Measurements from ENCODE around the gene MEPE. TPM values are rescaled to one million over a fixed set of nuclear protein-coding genes. Genes with fewer than 3 reads are reported as not detected.

Gene MEPE
- total RNA-seq, 2 experiments from 2014 or later, result not detected

DNA sequence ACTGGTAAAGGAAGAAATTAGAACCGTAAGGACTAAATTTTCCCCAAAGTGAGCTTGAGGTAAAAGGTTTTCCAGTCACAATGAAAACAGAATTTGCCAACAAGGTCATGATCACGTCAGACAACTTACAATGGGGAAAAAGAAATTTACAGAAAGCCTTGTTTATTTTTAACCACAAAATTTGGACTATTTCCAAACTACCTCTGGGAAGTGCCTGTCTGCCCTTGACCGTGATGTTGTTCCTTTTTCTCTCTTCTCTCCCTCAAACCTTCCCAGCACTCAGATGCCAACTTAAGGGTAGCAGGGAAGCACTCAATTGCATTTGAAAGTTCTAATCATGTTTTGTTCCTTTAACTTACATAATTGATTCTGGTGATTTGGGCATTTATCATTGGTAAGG, 32.5 kb downstream of the MEPE start:
- BruUV-seq (replicated peaks), result no TSS peak
- Histone ChIP-seq H3K27ac (ENCODE audit: low read depth, low read length, poor library complexity, severe bottlenecking) (no peak overlapping the region), H3K36me3 (ENCODE audit: insufficient read depth, low read length) (no peaks in the 10 kb centered on the region), H4K20me1 (ENCODE audit: insufficient read depth, low read length) (no peaks in the 10 kb centered on the region), H3K79me2 (ENCODE audit: insufficient read depth, low read depth, low read length) (no peaks in the 10 kb centered on the region), H3K4me1 (ENCODE audit: insufficient read depth, low read length, poor library complexity, severe bottlenecking) (no peaks in the 10 kb centered on the region), H2AFZ (ENCODE audit: low read length) (no peak overlapping the region), H3K4me2 (ENCODE audit: low read length) (no peak overlapping the region), H3K9me2 (ENCODE audit: insufficient read depth, low read length) (no peaks in the 10 kb centered on the region), H3K4me3 (ENCODE audit: low read depth, low read length, poor library complexity, severe bottlenecking) (no peak overlapping the region), H3K9me3 (ENCODE audit: low read length) (no peaks in the 10 kb centered on the region)
- DNase-seq (ENCODE audit: low spot score), result no peak
- intact Hi-C loops (cut with micrococcal nuclease; ENCODE audit: unreplicated experiment), result no loop called here
- CTCF ChIA-PET (ENCODE audit: unreplicated experiment), result no interaction called here
- no peak for TF ChIP-seq CTCF (conservative IDR thresholded peaks at IDR 0.05; ENCODE audit: low read length)
- no peak for TF ChIP-seq EZH2phosphoT487 (IDR thresholded peaks at IDR 0.05; ENCODE audit: borderline replicate concordance, low read depth, low read length)
- POLR2A ChIA-PET, result interaction anchor here (0.7 kb wide), 1 partner anchor 594 kb away, joined by 3 read pairs; no protein-coding TSS in a partner anchor

DNA sequence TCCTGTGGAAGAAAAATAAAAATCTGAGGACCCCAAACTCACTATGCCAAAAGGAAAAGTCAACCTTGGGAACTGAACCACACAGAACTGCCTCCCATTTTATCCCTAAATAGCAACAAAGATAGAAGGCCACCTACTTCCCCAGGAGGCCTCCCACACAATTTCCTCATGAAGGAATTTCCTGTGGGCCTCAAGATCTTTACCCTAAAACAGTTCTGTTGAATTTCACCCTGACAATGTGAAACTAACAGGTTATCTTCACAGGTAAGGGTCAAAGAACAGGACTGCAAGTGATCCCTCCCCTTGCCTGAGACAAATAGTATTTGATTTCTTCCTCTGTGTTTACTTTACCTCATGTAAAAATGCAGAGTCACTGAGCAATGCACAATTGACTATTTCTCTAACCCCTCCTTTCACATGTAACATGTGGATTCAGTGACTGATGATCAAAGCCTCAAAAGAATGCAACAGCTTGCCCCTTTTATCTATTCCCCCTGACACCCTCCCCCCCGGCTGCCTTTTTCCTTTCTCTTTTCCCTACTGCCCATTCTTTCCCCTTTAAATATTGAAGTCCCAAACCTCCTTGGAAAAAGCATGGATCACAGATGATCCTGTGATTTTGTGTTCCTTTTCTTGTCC, 33.3 kb downstream of the MEPE start:
- Histone ChIP-seq H3K79me2 (ENCODE audit: insufficient read depth, low read depth, low read length) (no peaks in the 10 kb centered on the region), H3K27ac (ENCODE audit: low read depth, low read length, poor library complexity, severe bottlenecking) (no peak overlapping the region), H3K9me3 (ENCODE audit: low read length) (no peaks in the 10 kb centered on the region), H3K4me2 (ENCODE audit: low read length) (no peak overlapping the region), H2AFZ (ENCODE audit: low read length) (no peak overlapping the region), H3K4me1 (ENCODE audit: insufficient read depth, low read length, poor library complexity, severe bottlenecking) (no peaks in the 10 kb centered on the region), H3K4me3 (ENCODE audit: low read depth, low read length, poor library complexity, severe bottlenecking) (no peak overlapping the region), H4K20me1 (ENCODE audit: insufficient read depth, low read length) (no peaks in the 10 kb centered on the region), H3K36me3 (ENCODE audit: insufficient read depth, low read length) (no peaks in the 10 kb centered on the region), H3K9me2 (ENCODE audit: insufficient read depth, low read length) (no peaks in the 10 kb centered on the region)
- TF ChIP-seq CTCF (conservative IDR thresholded peaks at IDR 0.05; ENCODE audit: low read length), result no peak
- POLR2A ChIA-PET, result no interaction called here
- DNase-seq (ENCODE audit: low spot score), result no peak
- intact Hi-C loops (cut with micrococcal nuclease; ENCODE audit: unreplicated experiment), result no loop called here
- no TSS peak for BruUV-seq (replicated peaks)
- CTCF ChIA-PET (ENCODE audit: unreplicated experiment), result no interaction called here

- Histone ChIP-seq H3K27ac (ENCODE audit: low read depth, low read length, poor library complexity, severe bottlenecking) (no peak overlapping the region), H3K79me2 (ENCODE audit: insufficient read depth, low read depth, low read length) (no peaks in the 10 kb centered on the region), H4K20me1 (ENCODE audit: insufficient read depth, low read length) (no peaks in the 10 kb centered on the region), H3K4me1 (ENCODE audit: insufficient read depth, low read length, poor library complexity, severe bottlenecking) (no peaks in the 10 kb centered on the region), H3K9me3 (ENCODE audit: low read length) (no peaks in the 10 kb centered on the region), H3K4me3 (ENCODE audit: low read depth, low read length, poor library complexity, severe bottlenecking) (no peak overlapping the region), H3K9me2 (ENCODE audit: insufficient read depth, low read length) (no peaks in the 10 kb centered on the region), H3K4me2 (ENCODE audit: low read length) (no peak overlapping the region), H2AFZ (ENCODE audit: low read length) (no peak overlapping the region), H3K36me3 (ENCODE audit: insufficient read depth, low read length) (no peaks in the 10 kb centered on the region)
- intact Hi-C loops (cut with micrococcal nuclease; ENCODE audit: unreplicated experiment), result no loop called here
- POLR2A ChIA-PET, result interaction anchor here (0.5 kb wide), 1 partner anchor 136 kb away, joined by 3 read pairs; no protein-coding TSS in a partner anchor
- CTCF ChIA-PET (ENCODE audit: unreplicated experiment), result no interaction called here
- BruUV-seq (replicated peaks), result no TSS peak
- no peak for DNase-seq (ENCODE audit: low spot score)
- no peak for TF ChIP-seq CTCF (conservative IDR thresholded peaks at IDR 0.05; ENCODE audit: low read length)
- TF ChIP-seq EZH2phosphoT487 (IDR thresholded peaks at IDR 0.05; ENCODE audit: borderline replicate concordance, low read depth, low read length), result no peak
Observed at GRCh38 chr4:87868522-87868921, 35.8 kb downstream of the MEPE start.
